Hematopoietic multipotent progenitor cell treated with erythropoietin and hydrocortisone succinate and interleukin-3 and kit ligand, for 8 days (in vitro differentiated cells): ENCODE measurements around the gene MN1.

Experiments
- DNase-seq: peaks from one replicate; pipeline ENCODE4 v3.0.0-alpha.2; 2015

MN1 gene

GRCh38 chr22:27780161-27780575, 21.4 kb downstream of the MN1 start:
- DNase-seq: no peak

DNA sequence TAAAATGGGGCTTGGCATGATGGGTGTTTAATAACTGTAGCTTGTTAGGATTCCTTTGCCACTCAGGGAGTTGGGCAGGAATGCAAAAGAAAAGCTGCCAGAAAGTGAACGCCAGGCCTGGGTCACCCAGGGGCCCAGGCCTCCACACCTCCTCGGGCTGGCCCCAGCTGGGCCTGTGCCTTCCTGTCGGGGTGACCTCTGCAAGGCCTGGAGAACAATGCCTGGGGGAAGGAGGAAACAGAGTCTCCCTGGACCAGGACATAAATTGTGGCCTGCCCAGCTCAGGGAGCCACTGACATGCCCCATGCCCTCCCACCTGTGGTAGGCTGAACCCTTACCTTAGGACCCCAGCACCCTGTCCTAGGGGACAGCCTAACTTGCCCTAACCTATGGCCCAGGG, 21.9 kb downstream of the MN1 start:
- no peak for DNase-seq

DNA sequence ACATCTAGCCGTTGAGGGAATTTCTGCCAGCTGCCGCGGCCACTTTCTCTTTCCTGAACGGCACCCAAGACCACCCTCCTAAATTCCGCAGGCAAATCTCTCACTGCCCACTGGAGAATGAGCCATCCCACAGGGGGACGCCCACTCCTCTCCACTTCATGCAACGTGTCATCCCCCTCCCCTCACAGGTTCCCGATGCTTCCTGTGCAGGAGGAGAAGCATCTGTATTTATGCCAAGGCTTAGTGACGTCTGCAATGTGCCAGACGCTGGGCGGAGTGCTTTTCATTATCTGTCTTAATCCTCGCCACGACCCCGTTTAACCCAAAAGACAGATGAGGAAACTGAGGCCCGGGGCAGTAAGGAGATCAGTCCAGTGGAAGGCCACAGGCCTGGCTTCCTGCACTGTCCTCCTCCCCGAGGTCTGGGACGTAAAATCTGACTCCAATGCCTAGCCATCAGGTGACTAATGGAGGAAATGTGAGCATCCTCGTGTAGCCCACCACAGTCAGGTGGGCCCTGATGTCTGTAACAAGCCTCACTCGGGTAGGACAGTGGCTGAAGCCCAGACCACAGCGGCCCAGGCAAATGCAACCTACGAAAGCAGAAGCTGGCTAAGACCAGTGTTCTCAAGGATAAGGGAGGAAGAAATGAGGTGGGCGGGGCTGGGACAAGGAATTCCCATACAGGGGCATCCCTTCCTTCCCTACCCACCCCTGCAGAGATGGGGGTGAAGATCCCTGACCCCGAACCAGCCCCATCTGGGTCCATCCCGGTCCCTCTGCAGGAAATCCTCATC, 23.1 kb downstream of the MN1 start:
- DNase-seq: no peak

DNA sequence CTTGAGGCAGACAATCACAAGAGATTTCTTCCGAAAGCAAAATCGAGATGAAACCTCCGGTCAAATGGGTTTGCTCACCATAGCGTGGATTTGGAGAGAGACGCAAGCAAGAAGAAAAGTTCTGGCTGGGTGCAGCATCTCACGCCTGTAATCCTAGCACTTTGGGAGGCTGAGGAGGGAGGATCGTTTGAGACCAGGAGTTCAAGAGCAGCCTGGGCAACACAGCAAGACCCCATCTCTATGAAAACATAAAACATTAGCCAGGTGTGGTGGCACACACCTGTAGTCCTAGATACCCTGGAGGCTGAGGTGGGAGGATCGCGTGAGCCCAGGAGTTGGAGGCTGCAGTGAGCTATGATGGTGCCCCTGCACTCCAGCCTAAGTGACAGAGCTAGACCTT, 24.4 kb downstream of the MN1 start:
- DNase-seq: no peak

DNA sequence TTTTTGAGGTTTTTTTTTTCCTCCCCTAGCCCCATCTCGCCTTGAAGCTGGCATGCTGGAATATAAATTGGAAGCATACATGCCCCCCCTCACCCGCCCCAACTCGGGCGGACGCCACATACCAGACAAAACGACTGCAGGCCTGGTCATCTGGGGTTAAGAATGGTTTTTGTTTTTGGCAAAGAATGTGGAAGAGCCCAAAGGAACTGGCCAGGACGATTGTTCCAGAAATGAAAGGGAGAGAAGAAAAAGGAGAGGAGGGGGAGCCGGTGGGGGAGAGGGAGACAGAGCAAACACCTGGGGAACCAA, 25.0 kb downstream of the MN1 start:
- no peak for DNase-seq

- no peak for DNase-seq
These were observed 25.6 kb downstream of the MN1 start for GRCh38 chr22:27775758-27776649.

DNA sequence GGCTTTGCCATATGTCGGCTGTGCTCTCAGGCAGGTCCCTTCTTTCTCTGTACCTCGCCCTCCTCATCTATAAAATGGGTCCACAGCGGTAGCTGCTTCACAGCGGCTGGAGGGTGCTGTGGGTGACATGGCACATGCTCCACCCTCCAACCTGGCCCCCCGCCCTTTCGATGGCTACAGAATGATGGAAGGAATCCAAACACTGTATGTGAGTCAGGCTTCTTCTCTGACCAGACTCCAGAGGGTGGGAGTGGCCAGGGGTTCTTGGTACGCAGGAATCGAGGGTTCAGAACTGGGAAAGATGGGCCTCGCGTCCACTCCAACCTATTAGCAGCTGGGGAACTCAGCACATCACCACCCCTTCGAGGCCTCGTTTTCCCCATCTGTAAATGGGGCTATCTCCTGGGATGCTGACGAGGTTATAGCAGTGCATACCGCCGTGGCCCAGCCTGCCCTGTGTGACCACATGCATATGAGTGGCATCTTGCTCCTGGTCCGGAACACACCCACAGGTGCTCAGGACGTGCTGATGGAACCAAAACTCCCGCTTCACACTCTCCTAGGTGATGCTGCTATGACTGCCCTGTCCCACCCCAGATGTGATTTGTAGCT, 26.4 kb downstream of the MN1 start:
- DNase-seq: no peak

DNA sequence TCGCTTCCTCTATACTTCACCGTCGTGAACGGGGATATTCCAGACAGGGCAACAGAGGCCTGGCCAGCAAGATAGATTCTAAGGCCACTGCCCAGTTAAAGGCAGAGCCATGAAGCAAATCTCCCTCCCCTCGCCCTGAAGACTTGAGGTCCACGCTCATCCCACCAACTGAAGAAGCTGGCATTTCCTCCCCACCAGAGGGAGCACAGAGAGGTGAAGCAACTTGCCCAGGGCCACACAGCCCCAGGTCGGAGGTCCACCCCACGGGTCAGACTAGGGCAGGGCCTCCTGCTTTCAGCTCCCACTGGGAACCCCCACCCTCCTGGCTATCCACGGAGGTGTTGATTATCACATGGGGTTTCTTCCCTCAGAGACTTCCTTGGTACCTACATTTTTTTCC, 27.4 kb downstream of the MN1 start:
- no peak for DNase-seq

- no peak for DNase-seq
These were observed 28.5 kb downstream of the MN1 start for GRCh38 chr22:27772984-27773498.

DNA sequence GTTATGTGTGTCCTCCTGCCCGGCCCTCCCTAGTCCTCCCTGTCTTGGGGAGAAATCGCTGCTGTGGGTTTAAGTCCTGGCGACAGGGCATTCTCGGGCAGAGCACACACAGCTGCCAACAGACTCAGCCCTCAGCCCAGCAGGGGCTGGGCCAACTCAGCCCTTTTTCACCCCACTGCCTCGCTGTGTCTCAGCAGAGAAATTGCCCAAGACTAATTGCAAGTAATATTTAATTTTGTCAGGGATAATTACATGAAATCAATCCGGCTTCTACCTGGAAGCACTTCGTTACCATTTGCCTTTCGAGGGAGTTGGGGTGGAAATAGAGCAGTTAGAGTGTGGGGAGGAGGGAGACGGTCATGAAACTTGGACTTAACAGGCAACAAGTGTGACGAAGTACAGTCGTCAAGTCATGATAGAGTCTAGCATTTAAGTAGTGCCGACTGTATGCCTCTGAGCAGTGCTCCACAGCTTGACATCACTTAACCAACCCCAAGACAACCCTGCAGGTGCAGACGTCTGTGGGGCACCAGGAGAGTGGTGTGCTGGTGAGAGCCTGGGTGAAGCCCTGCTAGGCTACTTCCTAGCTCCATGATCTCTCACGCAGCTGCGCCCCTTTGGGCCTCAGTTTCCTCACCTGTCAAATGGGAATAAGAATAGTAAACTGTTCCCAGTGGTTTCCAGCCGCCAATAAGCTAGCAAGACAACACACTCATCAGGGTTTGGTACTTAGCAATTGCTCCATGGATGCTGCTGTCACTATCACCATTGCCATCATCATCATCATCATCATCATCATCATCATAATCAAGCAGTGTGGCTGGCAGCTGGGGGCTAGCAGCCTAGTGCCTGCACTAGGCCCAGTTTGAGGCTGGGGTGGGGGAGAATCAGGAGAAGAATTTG, 29.2 kb downstream of the MN1 start:
- no peak for DNase-seq

GRCh38 chr22:27771637-27772036, 29.9 kb downstream of the MN1 start:
- no peak for DNase-seq

DNA sequence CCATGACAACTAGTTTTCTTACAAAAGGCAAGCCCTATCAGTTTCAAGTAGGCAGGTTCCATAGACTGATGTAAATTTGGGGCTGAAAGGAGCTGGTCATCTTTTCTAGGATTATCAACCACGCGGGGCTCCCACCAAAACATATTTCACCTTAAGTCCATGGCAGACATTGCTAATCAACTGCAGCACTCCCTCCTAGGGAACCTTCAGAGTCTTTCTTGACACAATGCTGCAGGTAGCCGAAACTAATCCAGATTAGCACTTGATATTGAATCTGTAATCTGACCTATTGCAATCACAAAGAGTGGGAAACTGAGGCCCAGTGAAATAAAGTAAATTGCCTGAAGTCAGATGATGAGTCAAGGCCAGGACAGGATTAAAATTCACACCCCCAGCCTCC, 32.5 kb downstream of the MN1 start:
- DNase-seq: no peak

GRCh38 chr22:27768027-27768653, 33.4 kb downstream of the MN1 start:
- DNase-seq: no peak

GRCh38 chr22:27766679-27767078, 34.9 kb downstream of the MN1 start:
- no peak for DNase-seq

DNA sequence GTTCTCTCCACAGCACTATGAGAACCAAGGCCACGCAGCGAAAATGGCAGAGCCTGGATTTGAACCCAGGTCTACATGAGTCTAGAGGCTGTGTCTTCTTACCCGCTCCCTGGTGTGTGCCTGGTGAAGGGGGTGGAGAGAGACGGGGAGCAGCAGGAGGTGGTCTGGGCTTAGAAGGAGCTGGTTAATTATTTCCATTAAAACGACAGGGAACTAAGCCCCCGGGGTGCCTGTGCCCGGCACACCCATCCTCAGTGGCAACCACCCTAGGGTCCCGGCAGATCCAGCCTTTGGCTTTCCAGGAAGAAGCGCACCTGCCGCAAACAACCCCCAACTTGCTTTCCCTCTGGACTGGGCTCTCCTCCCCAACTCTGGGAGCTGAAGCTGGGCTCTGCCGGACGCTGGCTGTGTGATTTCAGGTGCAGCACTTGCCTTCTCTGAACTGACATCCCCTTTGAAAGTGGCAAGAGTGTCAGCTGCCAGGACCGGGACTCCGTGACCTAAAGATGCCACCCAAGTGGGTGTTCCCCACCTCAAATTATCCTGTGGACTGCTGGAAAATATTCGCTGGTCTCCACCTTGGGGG, 35.8 kb downstream of the MN1 start:
- DNase-seq: no peak

DNA sequence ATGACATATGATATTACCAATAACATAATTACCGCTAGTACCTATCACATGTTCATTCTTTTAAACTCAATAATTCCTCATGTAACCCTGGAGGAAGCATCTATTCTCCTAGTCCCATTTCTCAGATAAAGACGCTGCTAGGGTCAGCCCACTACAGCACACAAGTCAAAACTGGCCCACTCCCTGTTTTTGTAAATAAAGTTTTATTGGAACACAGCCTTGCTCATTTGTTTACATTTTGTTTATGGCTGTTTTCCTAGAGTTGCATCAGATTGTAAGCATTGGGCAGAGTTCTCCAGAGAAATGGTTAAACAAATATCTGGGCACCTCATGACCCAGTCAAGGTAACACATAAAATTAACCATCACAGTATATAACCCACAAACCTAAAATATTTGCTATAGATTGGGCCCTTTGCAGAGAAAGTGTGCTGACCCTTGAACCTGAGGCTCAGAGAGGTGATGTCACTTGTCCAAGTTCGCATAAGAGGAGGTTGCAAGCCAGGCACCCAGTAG, 36.8 kb downstream of the MN1 start:
- no peak for DNase-seq

DNA sequence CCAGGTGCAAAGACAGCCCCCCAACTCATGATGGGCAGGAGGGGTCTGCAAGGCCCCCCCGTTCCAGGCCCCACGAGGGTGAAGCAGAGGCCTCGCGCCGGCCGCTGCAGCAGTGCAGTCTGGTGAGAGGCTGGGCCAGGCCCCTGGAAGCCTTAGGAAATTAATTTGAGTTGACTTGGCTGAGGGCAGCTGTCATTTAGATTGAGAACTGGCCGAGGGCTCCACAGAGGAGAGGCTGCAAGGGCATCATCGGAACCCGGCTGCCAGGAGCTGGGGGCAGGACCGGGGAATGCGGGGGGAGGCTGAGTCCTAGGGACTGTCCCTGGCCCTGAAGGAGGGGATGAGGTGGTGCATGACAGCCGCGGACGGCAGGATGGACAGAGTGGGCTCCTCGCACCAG, 39.9 kb downstream of the MN1 start:
- DNase-seq: no peak

- DNase-seq: no peak
These were observed 40.6 kb downstream of the MN1 start for GRCh38 chr22:27761000-27761399.

DNA sequence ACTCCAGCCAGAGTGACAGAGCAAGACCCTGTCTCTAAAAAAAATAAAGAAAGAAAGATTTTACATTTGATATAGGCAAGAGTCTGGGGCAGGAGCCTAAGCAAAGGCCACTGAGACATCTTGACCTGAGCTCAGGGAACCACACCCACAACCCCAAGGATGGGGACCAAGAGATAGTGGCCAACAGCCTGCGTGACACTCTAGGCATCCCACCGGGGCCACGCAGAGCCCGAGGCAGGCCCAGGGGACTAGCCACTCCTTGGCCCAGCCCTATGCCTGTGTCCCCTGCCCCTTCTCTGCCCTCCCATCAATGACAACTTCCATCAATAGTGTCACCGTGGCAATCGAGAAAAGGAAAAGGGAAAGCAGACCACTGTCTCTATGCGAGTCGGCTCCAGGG, 41.1 kb downstream of the MN1 start:
- DNase-seq: no peak

GRCh38 chr22:27757928-27758525, 43.5 kb downstream of the MN1 start:
- DNase-seq: no peak

- DNase-seq: no peak
These were observed 45.3 kb downstream of the MN1 start for GRCh38 chr22:27756212-27756660.
